Measurements from ENCODE around the gene NHSL2.

DNA sequence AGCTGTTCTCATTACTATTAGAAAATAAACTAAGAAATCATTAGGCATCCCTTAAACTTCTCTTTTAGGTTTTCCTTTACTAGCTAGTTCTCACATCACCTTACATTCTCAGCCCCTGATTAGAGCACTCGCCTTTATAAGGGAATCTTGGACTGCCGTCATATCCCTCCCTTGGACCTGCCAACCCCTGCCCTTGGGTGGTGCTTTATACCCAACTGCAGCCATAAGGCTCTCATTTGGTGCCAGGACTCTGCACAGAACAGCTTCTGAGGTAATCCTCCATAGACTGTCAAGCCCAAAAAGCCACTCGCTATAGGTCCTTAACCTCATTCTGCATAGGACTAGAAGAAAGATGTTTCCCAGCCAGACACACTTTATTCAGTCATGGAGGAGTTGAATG lies 67.5 kb downstream of the NHSL2 start:
- TF ChIP-seq, protein P1, sequence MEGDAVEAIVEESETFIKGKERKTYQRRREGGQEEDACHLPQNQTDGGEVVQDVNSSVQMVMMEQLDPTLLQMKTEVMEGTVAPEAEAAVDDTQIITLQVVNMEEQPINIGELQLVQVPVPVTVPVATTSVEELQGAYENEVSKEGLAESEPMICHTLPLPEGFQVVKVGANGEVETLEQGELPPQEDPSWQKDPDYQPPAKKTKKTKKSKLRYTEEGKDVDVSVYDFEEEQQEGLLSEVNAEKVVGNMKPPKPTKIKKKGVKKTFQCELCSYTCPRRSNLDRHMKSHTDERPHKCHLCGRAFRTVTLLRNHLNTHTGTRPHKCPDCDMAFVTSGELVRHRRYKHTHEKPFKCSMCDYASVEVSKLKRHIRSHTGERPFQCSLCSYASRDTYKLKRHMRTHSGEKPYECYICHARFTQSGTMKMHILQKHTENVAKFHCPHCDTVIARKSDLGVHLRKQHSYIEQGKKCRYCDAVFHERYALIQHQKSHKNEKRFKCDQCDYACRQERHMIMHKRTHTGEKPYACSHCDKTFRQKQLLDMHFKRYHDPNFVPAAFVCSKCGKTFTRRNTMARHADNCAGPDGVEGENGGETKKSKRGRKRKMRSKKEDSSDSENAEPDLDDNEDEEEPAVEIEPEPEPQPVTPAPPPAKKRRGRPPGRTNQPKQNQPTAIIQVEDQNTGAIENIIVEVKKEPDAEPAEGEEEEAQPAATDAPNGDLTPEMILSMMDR (IDR thresholded peaks at IDR 0.05 in 4 of 5, conservative IDR thresholded peaks at IDR 0.05 in 1 of 5), result no peak
- TF ChIP-seq POLR2A (IDR thresholded peaks at IDR 0.05), result no peak
